NCI-H526 treated with DMSO at 0.1 percent for 48 hours (cell line): Measurements from ENCODE around the gene ZNF644.

Source experiments
- DNase-seq: peaks from one replicate; lab custom pipeline; 2025; lab: John Stamatoyannopoulos, UW

The ZNF644 gene

DNA sequence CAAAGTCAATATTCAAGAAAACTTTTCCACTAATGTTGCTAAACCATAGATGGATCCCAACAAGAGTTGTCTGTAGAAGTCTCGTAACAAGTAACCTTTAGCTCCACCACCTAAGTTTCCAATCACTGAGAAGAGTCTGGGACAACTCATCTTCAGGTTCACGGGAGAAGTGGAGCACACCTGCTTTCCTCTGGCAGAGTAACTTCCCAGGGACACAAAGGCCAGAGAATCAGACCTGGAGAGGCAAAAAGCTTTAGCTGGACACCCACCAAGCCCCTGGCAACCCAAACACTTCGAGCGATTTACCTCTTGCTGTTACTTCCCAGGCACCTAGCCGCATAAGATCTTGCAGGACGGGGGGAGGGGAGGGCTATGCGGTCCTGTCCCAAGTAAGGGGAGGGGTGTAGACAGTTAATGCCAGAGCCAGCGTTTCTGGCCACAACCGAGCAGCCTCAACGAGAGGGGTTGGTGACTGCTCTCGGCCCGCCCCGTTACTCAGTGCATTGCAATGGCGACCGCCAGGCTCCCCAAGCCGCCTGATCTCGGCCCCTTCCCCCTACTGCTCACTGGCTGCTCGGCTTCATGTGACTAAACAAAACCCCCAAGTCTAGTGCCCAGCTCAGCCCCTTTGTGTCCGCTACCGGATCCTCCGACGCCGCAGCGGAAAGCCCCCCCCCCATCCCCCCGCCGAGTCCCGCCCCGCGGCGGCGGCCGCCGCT is 709 bp downstream of the ZNF644 start:
- peak; percentile 64 for DNase-seq

DNA sequence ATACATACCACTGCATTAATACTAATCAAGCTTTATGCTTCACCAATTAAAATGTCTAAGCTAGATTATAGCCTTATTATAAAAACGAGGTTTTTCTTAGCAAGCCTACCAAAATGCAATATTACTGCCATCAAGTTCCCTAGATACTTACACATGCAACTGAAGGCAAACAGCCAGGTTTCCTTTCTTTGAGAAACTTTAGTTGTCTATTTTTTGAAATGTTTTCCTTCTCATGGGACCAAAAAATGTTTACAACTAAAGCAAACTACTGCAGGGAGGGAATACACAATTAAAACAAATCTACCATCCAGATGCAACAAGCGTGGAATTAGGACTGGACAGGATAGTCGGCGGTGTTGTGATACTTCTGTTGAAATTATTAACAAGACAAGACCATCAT is 1.3 kb downstream of the ZNF644 start:
- no peak for DNase-seq

DNA sequence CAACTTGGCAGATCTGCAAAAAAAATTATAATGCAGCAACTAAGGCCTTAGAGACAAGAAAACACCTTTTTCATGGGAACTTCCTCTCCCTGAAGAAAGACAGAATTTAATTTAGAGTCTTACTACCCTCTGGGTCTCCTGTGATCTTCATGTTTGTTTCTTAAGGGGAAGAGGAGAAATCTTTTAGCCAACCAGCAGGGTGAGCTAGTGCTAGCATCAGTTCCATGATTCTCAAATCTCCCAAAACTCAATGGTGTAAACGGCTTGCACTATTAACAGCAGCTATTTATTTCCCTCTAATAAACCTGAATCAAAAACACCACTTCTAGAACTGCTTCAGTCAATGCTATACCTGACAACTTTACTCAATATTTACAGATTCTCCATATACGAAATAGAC is 3.8 kb downstream of the ZNF644 start:
- no peak for DNase-seq

DNA sequence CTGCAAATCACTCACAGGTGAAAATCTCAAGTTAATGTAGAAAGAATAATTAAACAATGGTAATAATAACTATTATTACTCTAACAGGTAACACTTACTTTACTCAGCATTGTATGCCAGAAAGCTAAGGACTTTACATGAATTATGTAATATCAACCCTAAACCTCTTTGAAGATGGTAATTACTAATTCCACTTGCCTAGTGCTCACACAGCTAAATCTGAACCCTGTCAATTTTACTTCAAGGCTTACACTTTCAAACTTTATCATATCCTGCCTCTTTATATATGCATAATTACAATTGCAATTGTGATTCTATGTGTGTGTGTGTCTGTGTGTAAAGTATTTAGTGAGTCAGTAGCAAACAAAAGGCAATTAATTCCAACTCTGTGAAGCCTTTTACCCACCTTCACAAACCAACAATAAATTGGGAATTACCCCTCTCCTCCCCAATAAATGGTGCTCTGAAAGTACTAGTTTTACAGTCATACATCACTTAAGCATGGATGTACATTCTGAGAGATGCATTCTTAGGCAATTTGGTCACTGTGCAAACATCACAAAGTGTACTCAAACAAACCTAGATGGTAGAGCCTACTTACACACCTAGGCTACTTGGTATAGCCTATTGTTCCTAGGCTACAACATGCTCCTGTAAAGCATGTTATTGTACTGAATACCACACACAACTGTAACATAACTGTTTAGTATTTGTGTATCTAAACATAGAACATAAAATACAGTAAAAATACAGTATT is 5.9 kb downstream of the ZNF644 start:
- DNase-seq, result no peak

DNA sequence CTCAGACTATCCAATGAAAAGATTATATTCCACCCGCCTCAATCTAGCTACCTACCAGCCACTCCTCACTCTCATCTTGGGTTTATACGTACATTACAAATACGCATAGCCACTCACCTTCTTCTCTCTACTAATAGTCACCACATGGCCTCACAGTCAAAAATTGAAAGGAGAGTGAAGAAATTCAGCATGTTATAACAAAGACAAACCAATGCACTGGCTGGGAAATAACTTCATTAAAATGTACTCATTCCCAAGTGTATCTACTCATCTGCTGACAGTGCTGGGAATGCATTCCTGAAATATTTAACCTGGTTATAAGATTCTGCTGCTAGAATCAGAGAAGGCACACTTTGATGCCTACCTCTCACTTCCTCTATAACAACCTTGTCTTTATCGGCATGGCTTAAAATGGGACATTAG is 6.5 kb downstream of the ZNF644 start:
- no peak for DNase-seq

DNA sequence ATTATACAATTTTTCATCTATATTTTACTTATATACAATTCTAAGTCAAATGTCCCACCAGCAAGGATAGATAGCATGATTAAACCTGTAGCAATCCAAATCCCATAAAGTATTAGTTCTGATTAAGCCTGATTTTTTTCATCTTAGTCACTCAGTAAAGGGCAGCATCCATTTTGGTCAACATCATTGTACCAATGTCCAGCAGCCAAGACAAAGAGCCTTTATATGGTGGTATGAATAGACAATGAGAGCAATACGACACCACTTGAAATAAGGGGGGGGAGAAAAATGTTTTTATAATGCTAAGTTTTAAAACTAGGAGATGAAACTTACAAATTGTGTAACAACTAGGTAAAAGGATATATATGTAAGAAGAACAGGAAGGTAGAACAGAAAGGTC is 7.4 kb downstream of the ZNF644 start:
- no peak for DNase-seq

DNA sequence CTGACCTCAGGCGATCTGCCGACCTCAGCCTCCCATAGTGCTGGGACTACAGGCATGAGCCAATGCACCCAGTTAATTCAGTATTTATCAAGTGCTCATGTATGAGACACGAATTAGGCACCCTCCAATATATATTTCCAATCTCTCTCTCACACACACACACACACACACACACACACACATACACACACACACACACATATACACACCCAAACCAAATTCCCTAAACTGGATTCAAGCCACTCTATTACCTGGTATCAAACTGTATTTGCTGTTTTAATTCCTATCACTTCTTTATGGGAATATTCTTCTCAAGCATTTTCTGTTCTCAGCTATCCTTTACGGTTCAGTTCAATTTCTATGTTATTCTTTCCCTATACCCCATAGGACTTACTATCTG is 8.5 kb downstream of the ZNF644 start:
- DNase-seq, result no peak

DNA sequence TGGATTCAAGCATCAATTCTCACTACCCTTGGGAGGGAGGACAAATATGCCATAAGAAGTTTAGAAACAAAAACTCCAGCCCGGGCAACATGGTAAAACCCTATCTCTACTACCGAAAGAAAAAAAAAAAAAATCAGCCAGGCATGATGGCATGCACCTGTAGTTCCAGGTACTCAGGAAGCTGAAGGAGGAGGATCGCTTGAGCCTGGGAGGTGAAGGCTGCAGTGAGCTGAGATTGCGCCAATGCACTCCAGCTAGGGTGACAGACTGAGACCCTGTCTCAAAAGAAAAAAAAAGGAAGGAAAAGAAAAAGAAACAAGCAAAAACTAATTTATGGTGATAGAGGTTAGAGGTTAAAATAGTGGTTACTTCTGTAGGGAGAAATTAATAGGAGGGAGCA is 9.6 kb downstream of the ZNF644 start:
- no peak for DNase-seq

DNA sequence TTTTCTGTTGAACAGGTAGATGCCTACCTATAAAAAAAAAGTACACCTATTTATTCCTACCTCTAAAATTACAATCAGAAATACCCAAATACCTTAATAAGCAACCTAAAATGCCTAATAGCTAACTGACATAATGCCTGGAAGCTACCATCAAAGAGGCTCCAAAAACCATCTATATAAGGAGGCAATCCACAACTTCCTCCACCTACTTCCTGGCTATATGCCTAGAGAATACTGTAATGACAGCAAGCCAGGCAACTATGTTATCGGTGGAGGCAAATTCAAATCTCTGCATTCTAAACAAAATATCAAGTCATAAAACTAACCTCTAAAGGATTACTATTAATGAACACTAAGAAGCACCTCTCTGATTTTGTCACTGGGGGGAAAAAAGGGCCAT is 10.1 kb downstream of the ZNF644 start:
- DNase-seq, result no peak

DNA sequence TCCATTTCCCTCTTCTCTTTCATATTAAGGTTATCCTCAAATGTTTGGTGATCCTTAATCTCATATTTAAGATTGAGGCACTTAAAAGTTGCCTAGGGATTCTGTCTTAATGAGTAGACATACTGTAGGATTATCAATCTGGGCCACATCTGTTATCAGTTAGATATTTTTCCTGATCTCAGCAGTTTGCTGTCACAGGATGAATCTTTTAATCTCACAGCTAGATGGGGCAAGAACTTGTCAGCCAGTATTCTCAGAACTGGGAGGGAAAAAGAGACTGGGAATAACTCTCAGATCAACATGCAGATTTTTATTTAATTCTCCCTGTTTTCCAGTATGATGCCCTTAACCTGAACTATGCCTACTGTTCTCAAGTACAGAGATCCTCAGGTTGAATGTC is 14.0 kb downstream of the ZNF644 start:
- no peak for DNase-seq

DNA sequence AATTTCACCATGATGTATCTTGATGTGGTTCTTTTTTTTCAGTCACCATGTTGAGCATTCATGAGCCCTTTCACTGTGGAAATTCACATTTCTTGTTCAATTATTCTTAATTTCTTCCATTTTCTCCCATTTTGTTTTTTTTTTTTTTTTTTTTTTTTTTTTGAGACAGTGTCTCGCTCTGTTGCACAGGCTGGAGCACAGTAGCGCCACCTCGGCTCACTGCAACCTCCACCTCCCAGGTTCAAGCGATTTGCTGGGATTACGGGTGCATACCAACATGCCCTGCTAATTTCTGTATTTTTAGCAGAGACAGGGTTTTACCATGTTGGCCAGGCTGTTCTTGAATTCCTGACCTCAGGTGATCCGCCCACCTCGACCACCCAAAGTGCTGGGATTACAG is 14.7 kb downstream of the ZNF644 start:
- no peak for DNase-seq

DNA sequence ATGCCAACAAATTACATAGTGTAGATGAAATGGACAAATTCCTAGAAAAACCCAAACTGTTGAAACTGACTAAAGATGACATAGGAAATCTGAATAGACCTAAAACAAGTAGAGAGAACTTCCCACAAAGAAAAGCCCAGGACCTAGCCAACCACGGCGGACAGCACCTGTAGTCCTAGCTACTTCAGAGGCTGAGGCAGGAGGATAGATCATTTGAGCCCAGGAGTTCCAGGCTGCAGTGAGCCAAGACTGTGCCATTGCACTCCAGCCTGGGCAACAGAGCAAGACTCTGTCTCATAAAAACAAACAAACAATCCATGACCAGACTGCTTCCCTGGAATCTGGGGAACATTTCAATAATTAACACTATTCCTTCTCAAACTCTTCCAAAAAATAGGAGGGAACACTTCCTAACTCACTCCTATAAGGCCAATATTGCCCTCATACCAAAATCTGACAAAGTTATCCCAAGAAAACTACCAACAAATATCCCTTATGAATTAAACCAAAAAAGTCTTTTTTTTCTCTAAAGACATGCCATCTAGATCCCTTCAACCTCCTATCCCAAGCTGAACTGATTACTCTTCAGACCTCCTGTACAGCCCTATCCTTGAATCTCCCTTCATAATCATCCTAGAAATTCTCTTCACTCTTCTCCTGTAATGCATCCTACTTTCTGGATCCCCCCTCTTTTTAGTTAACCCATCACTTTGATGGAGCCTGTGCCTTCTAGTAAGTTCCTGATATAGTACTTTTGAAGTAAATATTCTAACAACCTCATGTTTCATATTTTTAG is 15.5 kb downstream of the ZNF644 start:
- no peak for DNase-seq

DNA sequence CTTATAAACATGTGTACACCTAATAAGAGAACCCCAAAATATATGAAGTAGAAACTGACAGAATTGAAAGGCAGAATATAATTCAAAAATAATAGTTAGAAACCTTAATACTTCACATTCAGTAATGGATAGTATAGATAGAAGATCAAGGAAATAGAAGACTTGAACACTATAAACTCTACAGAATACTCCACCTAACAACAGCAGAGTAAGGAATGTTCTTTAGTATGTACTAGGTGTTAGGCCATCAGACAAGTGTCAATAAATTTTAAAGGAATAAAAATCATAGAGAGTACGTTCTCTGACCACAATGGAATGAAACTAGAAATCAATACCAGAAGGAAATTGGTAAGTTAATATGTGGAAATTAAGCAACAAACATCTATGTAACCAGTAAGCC is 16.6 kb downstream of the ZNF644 start:
- DNase-seq, result no peak

DNA sequence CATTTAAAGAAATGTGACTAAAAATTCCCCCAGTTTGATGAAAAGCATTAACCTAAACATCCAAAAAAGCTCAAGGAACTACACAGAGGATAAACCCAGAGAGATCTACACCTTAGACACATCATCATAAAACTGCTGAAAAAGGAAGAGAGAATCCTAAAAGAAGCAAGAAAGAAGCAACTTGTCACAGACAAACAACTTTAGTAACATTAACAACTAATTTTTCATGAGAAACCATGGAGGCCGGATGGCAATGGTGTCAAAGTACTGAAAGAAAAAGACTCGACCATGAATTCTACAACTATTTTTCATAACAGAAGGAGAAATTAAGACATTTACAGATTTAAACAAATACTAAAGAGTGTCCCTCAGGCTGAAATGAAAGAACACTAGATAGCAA is 17.7 kb downstream of the ZNF644 start:
- DNase-seq, result no peak

DNA sequence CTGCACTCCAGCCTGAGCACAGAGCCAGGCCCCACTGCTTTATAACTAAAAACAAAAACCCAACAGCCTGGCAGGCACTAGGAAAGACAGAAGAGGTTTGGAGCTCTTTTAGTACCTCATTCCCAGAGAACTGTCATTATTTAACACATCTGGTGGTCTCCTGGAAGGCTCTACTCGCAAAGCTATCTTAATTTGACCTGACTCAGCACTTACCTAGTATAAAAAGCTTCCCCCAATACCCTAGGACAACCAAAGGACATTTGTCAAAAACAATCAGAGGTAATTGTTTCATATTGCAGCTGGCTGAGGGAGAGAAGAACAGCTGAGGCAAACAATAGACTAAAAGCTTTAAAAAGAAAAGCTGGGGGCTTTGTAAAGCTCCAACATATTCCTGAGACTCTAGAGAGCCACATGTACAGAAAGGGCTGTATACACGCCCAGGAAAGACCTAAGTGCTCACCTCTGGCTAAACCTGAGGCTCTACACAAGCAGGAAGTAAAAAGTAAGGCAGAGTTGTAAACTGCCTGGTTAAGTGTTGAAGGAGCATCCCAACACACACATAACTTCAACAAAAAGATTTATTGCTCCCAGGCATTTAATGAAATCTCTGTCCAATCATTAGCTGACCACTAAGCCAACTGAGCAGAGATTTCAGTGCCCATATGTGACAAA is 25.0 kb downstream of the ZNF644 start:
- DNase-seq, result no peak

DNA sequence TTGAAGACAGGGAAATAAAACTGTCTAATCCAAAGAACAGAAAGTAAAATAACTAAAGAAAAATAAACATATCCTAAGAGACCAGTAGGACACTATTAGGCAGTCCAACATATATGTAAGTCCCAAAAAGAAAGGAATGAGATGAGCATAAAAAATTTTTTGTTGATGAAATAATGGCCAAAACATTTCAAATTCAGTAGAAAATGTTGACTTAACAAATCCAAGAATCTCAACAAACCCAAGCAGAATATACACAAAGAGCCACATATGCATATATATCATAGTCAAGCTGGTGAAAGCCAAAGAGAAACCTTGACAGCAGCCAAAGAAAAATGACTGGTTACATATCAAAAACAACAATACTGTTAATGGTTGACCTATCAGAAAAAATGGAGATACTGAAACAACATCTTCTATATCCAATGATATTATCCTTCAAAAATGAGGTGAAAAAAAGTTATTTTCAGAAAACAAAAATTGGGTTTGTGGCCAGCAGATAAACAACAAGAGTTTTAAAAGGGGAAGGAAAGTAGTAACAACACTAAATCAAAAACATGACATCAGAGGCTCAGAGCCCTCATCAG is 26.4 kb downstream of the ZNF644 start:
- DNase-seq, result no peak

DNA sequence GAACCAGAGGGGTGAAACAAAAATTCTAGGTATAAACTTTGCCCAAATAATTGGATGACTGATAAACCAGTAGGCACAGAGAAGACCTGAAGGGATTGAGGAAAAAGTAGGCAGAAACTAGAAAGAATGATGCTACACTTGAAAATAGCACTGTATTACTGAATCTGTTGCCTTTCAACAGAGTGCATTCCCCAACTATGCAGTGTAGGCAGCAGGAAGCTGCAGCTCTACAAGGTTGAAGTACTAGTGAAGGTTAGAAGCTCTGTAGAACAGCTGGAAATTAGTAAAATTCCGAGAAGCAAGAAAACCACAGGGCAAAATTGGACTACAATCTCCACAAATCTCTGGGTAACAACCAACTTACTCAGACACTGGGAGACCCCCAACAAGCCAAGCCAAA is 27.4 kb downstream of the ZNF644 start:
- DNase-seq, result no peak

DNA sequence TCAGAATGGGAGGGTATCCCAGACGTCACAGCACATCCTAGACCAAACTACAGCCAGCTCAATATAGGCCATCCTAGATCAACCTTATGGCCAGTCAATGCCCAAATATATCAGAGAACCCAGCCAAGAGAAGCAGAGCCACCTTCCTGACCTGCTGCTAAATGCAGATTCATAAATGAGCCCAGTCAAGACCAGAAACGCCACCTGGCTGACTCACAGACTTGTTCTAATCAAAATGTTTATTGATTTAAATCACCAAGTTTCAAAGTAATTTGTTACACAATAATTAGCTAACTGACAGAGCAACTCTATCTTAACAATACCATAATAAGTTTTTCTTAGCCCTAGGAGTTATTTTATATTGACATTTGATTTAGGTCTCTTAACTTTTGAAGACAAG is 28.6 kb downstream of the ZNF644 start:
- DNase-seq, result no peak

DNA sequence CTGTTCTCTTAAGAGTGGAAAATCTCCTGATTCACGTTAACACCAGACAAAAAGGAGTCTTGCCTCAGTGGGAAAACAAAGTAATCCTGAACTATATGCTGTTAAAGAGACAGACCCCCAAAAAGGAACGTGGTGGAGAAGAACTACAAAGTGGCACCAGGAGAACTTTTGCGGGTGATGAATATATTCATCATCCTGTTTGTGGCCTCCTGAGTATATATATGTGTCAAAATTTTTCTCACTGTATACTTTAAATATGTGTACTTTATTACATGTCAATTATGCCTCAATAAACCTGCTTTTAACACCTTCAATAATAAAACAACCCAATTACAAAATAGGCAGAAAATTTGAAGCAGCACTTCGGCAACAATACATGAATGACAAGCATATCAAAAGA is 31.1 kb downstream of the ZNF644 start:
- no peak for DNase-seq

DNA sequence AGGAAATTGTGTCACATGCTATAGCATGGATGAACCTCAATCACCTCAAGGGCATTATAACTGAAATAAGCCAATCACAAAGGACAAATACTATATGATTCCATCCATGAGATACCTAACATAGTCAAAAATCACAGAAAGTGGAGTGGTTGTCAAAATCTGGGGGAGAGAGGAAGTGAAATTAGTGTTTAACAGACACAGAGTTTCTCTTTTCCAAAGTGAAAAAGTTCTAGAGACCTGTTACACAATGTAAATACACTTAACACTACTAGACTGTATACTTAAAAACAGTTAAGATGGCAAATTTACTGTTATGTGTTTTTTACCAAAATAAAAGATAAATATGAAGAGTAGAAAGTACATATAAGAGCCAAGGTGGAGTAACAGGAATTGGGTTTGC is 31.8 kb downstream of the ZNF644 start:
- DNase-seq, result no peak

DNA sequence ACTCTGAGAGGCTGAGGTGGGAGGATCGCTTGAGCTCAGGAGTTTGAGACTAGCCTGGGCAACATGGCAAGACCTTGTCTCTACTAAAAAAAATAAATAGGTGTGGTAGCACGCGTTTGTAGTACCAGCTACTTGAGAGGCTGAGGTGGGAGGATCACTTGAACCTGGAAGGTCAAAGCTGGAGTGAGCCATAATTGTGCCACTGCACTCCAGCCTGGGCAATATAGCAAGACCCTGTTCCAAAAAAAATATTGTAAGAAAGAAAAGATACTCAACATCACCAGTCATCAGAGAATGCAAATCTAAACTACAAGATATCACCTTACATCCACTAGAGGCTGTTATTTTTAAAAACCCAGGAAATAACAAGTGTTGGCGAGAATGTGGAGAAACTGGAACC is 32.5 kb downstream of the ZNF644 start:
- DNase-seq, result no peak

DNA sequence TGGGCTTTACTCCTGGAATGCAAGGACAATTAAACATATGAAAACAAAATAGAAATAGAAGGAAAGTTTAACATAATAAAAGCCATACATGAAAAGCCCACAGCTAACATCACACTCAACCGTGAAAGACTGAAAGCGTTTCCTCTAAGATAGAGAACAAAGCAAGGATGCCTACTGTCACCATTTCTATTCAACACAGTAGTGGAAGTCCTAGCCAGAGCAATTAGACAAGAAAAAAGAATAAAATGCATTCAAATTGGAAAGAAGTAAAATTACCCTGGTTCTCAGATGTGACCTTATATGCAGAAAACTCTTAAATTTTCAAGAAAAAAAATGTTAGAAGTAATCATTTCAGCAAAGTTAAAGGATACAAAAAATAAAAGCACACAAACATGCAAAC is 34.0 kb downstream of the ZNF644 start:
- no peak for DNase-seq
